Measurements from ENCODE around the gene NAV3. TPM values are rescaled to one million over a fixed set of nuclear protein-coding genes. Genes with fewer than 3 reads are reported as not detected.

NAV3 gene
- total and polyA plus RNA-seq, 2 experiments from 2014 or later, result 4.0 to 12.0 TPM

GRCh38 chr12:78018171-78018910 lies 187.6 kb downstream of the NAV3 start:
- Histone ChIP-seq H2AFZ (no peak overlapping the region), H3F3A (replicated peaks; ENCODE audit: low read depth) (no peaks in the 10 kb centered on the region), H3K4me3 (no peak overlapping the region), H3K4me1 (ENCODE audit: insufficient read depth) (no peaks in the 10 kb centered on the region), H4K20me1 (replicated peaks; ENCODE audit: insufficient read depth) (no peaks in the 10 kb centered on the region), H3K27me3 (ENCODE audit: insufficient read depth) (no peaks in the 10 kb centered on the region), H3K4me2 (no peak overlapping the region), H3K9me2 (ENCODE audit: insufficient read depth) (no peaks in the 10 kb centered on the region), H3K79me2 (replicated peaks; ENCODE audit: insufficient read depth) (no peaks in the 10 kb centered on the region), H3K36me3 (ENCODE audit: insufficient read depth) (no peaks in the 10 kb centered on the region), H3K27ac (ENCODE audit: low read depth) (no peak overlapping the region)
- Mint-ChIP-seq H3K9me3 (no peaks in the 10 kb centered on the region), H3K27me3 (ENCODE audit: insufficient read depth, low read depth, poor library complexity) (no peaks in the 10 kb centered on the region), H3K4me3 (no peak overlapping the region), H3K27ac (no peak overlapping the region), H3K36me3 (ENCODE audit: low read depth) (no peaks in the 10 kb centered on the region), H3K4me1 (no peaks in the 10 kb centered on the region)
- no peak for TF ChIP-seq EZH2 (IDR thresholded peaks at IDR 0.05; ENCODE audit: low read depth, unreplicated experiment)
- TF ChIP-seq CREB1 (CRISPR knock-in tag; IDR thresholded peaks at IDR 0.05; ENCODE audit: low read depth), result no peak
- TF ChIP-seq CTCF (conservative IDR thresholded peaks at IDR 0.05; ENCODE audit: low read depth in 2 of 2), result no peak
- TF ChIP-seq JUNB (IDR thresholded peaks at IDR 0.05; ENCODE audit: unreplicated experiment), result no peak
- TF ChIP-seq ZNF331 (CRISPR knock-in tag; IDR thresholded peaks at IDR 0.05; ENCODE audit: low read depth), result no peak
- ATAC-seq, result no peak
- no peak for DNase-seq (ENCODE audit: low spot score)

- Histone ChIP-seq H3K79me2 (replicated peaks; ENCODE audit: insufficient read depth) (no peaks in the 10 kb centered on the region), H3K4me2 (no peak overlapping the region), H3K36me3 (ENCODE audit: insufficient read depth) (no peaks in the 10 kb centered on the region), H2AFZ (no peak overlapping the region), H3K9me2 (ENCODE audit: insufficient read depth) (no peaks in the 10 kb centered on the region), H3K27me3 (ENCODE audit: insufficient read depth) (no peaks in the 10 kb centered on the region), H3F3A (replicated peaks; ENCODE audit: low read depth) (no peaks in the 10 kb centered on the region), H3K4me1 (ENCODE audit: insufficient read depth) (no peaks in the 10 kb centered on the region), H4K20me1 (replicated peaks; ENCODE audit: insufficient read depth) (no peaks in the 10 kb centered on the region), H3K4me3 (no peak overlapping the region), H3K27ac (ENCODE audit: low read depth) (no peak overlapping the region)
- Mint-ChIP-seq H3K27me3 (ENCODE audit: insufficient read depth, low read depth, poor library complexity) (no peaks in the 10 kb centered on the region), H3K4me1 (no peaks in the 10 kb centered on the region), H3K36me3 (ENCODE audit: low read depth) (no peaks in the 10 kb centered on the region), H3K4me3 (no peak overlapping the region), H3K9me3 (no peaks in the 10 kb centered on the region), H3K27ac (no peak overlapping the region)
- DNase-seq (ENCODE audit: low spot score) (no peak), ATAC-seq (no peak)
- no peak for TF ChIP-seq POLR2AphosphoS5 (IDR thresholded peaks at IDR 0.05; ENCODE audit: low read depth)
- TF ChIP-seq EZH2 (IDR thresholded peaks at IDR 0.05; ENCODE audit: low read depth, unreplicated experiment), result no peak
- no peak for TF ChIP-seq STAT1 (IDR thresholded peaks at IDR 0.05; ENCODE audit: unreplicated experiment)
- TF ChIP-seq ZNF114 (CRISPR knock-in tag; IDR thresholded peaks at IDR 0.05), result no peak
Observed at GRCh38 chr12:78018939-78019338, 188.2 kb downstream of the NAV3 start.

- Histone ChIP-seq H3K36me3 (ENCODE audit: insufficient read depth) (no peaks in the 10 kb centered on the region), H3K27ac (ENCODE audit: low read depth) (no peak overlapping the region), H3K4me1 (ENCODE audit: insufficient read depth) (no peaks in the 10 kb centered on the region), H3K4me2 (no peak overlapping the region), H3K4me3 (no peak overlapping the region), H2AFZ (no peak overlapping the region), H3K27me3 (ENCODE audit: insufficient read depth) (no peaks in the 10 kb centered on the region), H4K20me1 (replicated peaks; ENCODE audit: insufficient read depth) (no peaks in the 10 kb centered on the region), H3F3A (replicated peaks; ENCODE audit: low read depth) (no peaks in the 10 kb centered on the region), H3K79me2 (replicated peaks; ENCODE audit: insufficient read depth) (no peaks in the 10 kb centered on the region), H3K9me2 (ENCODE audit: insufficient read depth) (no peaks in the 10 kb centered on the region)
- Mint-ChIP-seq H3K4me1 (peaks cover 3% of the 10 kb centered on the region; the same call in 2 of the 3 replicates), H3K27me3 (ENCODE audit: insufficient read depth, low read depth, poor library complexity) (peaks cover 2% of the 10 kb centered on the region), H3K4me3 (no peak overlapping the region), H3K27ac (no peak overlapping the region), H3K36me3 (ENCODE audit: low read depth) (no peaks in the 10 kb centered on the region), H3K9me3 (no peaks in the 10 kb centered on the region)
- DNase-seq (ENCODE audit: low spot score), result no peak
- ATAC-seq, result no peak
- TF ChIP-seq ZNF462 (CRISPR knock-in tag; IDR thresholded peaks at IDR 0.05) (no peak), POLR2AphosphoS5 (IDR thresholded peaks at IDR 0.05; ENCODE audit: low read depth) (no peak), STAT1 (IDR thresholded peaks at IDR 0.05; ENCODE audit: unreplicated experiment) (no peak)
Observed at GRCh38 chr12:78028426-78028825, 197.7 kb downstream of the NAV3 start.
